NK-92 (cell line): ENCODE results near the gene TEPSIN.

Experiments used
- DNase-seq: peaks from one replicate; lab custom pipeline; 2025; ENCODE audit not compliant: unreplicated experiment; lab: John Stamatoyannopoulos, UW

TEPSIN gene

DNA sequence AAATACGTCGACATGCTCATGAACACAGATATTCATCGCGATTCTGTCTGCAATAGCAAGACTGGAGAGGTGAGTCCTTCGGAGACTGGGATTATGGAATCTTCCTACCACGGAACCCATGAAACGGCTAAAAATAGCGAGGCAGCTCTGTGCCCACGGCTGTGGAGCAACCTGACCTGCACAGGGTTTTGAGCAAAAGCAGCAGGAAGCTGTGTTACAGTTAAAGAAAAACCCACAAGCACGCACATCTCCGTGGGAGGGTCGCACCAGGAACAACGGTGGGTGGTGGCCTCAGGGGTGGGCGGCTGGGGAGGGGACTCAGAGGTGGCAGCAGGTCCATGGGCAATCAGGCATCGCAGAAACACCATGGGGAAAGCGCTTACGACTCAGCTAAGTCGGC is 31.4 kb upstream of the TEPSIN start:
- DNase-seq: no peak

DNA sequence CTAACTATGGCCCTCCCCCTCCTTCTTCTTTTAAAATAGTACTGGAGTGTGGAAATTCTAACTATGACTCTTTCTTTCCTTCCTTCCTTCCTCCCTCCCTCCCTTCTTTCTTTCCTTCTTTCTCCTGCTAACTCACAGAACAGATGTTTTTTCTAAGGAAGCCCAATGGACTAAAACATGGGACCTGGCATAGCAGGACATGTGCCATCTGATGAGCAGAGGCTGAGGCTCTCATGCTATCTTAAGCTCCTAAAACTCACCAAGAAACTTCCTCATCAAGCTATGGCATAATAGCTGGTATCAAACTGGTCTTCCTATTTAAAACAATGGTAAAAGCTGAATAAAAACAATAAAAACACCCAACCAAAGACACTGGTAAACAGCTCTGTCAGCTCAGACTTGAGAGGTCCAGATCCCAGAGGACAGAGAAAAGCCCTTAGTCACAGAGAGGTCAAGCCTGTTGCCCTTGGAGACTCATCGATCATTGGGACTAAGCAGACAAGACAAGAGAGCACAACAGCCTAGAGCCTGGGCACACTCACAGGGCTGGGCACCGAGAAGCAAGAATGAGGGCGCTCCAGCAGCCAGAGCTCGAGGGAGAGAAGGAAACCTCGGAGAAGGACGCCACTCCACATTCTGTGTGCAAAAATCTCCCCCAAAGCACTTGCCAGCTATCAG is 28.7 kb upstream of the TEPSIN start:
- DNase-seq: no peak

DNA sequence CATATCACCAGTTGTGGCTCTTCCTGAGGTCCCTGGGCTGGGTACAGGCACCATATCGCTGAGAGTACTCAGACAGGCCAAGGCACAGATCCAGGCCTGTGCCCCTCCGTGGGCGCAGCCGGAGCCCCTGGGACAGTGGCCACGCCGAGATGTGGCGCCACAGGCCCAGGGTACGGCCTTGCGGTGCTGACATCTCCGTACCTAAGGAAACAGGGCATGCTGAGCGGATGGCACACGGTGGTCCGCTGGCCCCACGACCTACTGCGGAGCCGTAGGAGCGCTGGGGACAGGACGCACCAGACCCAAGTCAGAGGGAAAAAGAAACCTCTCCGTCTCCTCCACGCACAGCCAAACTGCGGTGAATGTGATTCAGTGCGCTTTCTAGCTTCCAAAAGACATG is 26.7 kb upstream of the TEPSIN start:
- DNase-seq: no peak

DNA sequence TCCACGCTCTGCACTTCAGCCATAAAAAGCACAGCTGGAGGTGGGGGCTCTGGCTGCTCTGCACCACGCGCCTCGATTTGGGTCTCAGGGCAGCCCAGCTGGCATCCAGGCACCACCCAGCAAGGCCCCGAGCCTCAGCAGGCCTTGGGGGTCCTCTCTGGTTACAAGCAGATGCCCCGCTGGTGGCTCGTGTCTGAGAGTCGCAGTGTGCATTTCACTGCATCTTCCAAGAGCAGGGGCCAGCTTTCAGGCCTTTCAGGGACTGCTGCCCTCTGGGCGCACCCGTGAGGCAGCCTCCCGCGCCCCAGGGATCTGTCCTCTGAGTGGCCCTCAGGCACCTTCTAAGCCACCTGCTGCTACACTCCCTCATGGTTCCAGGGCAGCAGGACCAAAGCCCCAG is 25.8 kb upstream of the TEPSIN start:
- DNase-seq: no peak

DNA sequence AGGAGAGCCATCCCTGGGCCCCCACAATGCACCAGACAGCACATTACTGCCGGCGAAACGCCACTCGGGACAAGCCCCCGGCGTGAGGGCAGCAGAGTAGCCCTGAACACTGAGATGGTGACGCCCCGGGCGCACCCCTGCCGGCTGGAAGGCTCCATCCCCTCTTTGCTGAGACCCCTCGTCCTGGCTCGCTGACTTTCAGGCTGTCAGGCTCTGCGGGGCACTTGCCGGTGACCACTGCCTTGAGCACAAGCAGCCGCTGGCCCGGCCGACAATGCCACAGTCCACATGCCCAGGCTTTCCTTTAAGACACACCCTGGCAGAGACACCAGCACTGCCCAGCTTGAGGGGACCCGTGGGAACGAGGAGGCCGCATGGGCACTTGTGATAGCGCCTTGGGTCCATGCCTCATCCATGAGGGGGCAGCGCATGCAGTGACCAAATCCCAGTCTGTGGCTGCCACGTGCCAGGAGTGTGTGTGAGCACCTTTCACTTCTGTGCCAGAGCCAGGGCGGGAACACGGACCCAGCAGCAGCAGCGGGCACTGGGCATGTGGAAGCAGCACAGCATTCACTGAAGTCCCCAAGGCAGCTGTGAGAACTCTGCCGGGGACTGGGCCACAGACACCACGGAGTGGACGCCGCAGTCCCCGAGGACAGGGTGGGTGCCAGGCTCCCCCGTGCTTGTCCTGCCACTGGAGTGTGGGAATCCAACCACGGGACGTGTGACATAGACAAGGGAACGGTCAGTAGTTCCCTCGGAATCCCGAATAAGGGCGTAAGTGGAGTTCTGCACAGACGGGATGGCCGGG is 24.7 kb upstream of the TEPSIN start:
- DNase-seq: no peak

DNA sequence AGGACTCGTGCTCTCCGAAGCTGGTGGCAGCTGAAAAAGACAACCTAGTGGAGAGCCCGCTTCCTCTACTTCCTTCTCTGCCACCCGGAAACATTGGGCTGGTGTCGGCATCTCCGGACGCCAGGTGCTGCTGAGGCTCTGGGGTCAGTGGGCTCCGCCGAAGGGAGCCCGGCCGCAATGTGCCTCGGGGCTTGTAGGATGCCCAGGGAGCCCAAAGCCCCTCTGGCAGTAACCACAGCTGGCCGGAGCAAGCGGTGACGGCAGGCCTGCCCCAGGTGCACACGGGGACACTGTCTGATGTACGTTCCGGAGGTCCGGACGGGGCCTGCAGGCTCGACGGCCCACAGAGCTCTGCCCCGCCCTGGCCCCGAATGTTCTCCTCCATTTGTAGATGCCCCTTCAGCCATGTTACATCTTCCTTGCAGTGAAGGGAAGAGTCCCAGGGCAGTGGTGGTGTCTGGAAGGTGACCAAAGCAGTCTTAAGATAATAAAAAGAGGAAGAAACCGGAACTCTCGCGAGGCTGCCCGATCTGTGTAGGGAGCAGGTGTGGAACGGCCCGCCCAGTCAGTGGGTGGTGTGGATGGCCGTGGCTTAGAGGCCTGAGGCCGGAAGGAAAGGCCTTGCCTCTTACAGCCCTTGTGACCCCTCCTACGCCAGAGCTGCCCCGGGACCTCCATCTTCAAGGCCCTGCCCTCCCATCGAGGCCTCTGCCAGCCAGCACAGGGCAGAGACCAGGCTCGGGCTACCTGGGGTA is 22.9 kb upstream of the TEPSIN start:
- DNase-seq: no peak

DNA sequence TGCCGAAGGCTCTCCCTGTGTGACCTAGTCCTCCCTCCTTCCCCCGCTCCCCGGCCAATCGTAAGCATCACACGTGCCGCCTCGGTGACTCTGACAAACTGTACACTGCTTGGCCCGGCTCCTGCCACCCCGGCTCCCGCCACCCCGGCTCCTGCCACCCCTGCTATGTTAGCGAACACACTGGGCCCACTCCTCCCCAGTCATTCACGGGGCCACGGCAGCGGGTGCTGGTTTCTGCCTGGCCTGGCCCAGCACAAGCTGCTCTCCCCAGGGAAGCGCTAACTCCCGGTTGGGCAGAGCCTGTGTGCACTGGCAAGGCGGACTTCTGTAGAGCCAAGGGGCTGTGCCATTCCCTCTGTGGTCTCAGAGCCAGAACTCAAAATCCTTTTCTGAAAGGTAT is 22.2 kb upstream of the TEPSIN start:
- DNase-seq: no peak

DNA sequence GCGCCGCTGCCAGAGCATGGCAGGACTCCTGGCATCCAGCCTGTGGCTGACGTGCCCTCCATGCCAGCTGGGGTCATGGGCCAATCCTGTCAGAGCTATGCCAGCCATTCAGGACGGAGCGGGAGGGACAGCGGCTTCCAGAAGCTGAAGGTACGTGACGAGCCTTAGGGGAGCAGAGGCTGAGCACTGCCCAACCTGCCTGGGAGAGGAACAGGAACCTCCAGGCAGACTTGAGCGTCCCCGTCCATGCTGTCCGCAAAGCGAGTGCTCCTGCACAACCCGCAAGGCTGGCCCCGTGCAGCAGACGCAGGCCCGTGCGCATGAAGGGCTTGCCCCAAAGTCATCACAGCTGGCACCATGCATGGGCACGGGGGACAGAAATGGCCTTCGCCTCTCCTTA is 21.8 kb upstream of the TEPSIN start:
- no peak for DNase-seq

DNA sequence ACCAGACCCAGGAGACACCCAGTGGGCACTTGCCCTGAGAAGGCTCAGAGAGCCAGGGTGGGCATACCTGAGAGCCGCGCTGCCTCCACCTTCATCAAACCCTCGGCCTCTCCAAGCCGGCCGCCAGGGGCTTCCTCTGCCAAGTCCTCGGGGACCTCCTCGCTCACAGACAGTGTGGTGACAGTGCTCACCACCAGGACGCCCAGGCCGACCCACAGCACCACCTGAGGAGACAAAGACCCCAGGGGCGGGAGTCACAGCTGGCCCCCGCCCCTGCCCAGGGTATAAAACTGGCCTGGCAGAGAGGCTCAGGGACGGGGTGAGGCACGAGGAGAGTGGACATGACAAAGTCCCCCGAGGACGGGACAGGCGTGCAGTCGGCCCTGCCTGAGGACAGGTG is 21.3 kb upstream of the TEPSIN start:
- DNase-seq: no peak

DNA sequence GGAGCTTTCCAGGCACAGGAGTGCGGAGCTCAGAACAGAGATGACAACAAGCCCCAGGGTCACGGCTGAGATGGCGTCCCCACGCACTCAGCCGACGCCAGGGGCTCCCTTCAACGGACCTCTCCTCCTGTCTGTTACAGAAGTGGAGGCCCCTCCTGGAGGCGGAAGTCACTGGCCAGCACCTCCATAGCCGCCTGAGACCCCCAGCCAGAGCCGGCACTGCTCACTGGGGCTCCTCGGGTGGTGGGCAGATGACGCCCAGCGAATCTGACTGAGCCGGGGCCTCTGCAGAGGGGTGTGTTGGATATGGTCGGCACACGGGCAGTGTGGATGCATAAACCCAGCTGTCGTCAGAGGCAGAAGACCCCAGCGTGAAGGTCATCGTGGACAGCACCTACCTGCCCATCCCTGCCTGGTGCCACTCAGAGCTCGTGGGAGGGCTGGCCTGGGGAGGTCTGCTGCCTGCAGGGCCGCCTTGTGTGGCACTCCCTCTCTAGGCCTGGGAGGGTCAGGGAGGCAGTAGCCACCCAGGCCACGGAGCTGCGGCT is 20.3 kb upstream of the TEPSIN start:
- no peak for DNase-seq

DNA sequence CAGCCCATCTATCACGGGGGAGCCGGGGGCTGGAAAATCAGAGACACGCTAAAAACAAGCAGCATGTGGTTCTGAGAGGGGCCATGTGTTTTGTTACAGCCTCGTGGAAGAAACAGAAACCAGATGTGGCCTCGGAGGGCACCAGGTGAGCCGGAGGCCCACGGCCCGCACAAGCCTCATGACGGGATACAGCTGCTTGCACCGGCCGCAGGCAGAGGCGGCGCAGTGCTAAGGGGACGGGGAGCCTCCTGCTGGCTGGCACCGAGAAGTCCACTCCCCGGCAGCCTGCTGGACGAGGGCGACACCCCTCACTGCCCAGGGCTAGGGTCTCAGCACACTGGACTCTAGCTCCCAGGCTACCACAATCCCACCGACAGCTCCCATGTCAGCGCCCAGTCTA is 19.4 kb upstream of the TEPSIN start:
- DNase-seq: no peak

DNA sequence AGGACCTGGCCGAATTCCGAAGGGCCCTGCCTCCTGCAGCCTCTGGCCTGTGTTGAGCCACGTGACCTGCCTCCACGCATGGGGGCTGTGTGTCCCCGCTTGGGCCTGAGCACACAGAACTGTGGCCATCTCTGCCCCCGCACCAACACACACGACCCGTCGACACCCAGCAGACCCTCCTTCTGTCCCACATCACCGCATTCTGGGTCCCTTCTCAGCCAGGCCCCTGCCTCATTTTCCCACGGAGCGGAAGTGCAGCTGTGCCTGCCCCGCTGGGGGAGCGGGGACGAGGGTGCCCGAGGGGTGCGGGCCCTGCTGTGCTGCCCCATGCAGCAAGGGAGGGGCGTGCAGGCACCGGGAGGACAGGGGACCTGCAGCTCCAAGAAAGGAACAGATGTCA is 18.7 kb upstream of the TEPSIN start:
- DNase-seq: no peak

DNA sequence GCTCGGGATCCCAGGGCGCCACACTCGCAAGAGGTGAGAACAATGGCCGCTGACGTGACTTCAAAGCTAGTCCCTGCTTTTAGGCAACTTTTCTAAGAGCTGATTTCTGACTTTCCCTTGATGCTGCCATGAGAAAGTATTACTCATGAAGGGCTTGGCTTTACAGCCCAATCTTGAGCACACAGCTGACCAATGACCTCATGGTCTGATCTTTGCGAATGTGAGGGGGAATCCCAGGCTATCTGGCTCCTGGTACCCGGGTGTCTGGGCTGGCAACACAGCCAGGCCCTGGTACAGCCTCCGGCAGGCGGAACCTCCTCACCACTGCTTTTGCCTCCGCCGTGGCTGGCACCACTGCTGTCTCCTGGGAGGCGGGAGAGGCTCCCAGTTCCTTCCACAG is 17.8 kb upstream of the TEPSIN start:
- no peak for DNase-seq

DNA sequence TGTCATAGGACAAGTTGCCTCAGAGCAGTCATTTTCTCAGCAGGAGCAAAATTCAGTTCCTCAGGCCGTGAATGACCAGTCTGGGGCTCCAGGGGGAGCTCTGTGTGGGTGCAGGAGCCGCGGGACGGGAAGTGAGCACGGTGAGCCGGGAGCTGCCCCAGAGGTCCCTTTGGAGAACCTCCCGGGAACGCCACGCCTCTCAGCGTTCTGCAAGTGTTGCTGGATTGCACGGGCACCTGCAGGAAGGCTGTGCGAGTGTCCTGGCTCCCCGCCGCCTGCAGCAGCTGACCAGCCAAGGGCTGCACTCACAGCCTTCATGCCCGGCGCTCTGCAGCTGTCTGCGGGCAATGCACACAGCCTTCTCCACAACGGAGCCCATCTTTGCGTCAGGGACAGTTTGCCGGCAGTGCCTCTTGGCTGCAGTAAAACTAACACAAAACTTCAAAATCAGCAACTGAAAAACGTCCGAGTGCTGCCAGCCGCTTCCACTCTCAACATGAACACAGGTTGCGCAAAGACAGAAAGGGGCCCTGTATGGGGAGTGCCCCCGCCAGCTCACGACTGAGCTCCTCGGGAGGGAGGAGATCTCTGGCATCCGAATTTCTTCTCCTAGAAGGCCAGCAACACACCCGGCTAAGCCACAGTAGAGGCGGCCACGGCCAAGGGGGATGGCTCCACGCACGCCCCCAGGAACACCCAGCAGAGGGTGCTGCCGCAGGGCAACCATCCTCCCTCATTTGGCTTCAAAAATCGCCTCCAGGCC is 16.3 kb upstream of the TEPSIN start:
- DNase-seq: no peak

DNA sequence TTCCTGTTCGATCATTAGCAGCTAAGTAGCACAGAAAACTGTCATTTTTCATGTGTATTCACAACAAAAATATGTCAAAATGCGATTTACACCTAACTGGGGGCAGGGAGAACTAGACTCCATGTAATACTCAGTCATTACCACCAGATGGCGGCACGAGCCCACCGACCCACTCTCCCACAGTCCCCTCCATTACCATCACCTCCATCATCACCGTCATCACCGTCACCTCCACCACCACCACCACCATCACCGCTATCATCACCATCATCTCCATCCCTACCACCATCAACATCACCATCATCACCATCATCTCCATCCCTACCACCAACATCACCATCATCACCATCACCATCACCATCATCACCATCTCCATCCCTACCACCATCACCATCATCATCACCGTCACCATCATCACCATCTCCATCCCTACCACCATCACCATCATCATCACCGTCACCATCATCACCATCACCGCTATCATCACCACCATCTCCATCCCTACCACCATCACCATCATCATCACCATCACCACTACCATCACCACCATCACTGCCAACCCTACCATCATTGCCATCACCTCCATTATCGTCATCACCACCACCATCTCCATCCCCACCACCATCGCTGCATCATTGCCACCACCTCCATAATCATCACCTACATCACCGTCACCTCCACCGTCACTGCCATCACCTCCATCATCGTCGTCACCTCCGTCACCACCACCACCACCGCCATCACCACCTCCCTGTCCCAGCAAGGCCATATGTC is 14.7 kb upstream of the TEPSIN start:
- DNase-seq: no peak

DNA sequence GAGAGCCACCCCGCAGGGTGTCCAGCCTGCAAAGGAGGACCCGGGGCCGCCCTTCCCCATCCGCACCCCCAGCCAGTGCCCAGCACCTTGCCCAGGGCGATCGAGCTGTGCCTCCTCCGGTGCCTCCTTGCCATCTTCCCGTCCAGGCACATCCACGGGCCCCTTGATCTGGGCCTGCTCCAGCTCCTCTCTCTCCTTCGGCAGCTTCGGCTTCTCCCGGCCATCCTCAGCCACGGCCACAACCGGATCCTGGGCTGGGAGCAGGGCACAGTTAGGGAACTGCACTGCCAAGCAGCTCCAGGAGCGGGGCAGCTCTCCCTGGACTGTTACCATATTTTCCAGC is 14.1 kb upstream of the TEPSIN start:
- no peak for DNase-seq

DNA sequence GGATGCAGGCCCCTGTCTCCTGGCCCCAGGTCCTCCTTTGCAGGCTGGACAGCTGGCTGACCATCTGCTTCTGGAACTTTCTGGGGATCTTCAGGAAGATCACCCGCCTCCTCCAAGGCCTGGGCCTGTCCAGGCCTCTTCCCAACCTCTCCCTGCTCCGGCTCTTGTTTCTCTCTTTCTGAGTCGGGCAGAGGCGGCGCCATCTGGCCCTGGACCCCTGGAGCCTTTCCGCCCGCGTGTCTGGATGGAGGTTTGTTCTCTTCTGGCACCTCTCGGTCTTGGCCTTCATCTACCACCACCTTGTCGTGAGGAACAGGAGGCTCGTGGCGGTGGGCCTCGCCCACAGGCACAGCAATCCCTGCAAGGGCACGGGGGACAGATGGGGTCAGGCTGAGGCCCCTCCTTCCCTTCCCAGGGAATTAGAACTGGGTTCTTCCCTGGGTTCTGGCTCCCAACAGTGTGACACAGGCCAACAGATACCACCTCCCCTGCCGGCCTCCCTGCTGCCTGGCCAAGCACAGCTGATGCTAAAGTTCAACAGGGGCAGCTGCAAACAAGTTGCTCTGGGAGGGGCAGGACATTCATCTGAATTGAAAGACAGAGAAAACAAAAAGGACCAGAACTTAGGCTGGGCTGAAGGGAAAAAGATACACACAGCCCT is 13.6 kb upstream of the TEPSIN start:
- DNase-seq: no peak

DNA sequence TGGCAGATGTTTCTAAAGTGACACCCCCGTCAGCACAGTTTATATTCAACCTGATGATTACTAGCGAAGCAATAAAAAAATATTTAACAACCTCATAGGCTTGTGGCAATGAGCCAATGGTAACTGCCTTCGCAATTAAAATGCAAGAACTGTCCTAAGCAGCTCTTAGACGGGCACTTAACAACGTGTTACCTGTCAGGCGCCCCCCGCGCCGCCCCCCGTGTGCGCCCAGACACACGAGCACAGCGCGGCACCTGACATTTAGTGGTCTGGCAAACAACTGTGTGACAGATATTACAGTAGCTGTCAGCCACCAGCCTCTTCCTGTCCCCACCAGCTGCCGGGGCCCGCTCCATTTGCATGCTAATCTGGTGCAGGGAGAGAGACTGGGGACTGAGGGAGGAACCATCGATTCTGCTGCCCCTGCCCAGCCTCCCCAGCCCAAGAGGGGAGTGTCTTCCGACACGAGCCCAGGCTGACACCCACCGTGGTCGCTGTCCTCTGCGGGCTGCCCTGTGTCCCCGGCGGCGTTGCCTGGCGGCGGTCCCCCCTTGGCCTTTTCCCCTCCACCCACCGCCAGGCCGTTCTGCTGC is 12.9 kb upstream of the TEPSIN start:
- DNase-seq: no peak

DNA sequence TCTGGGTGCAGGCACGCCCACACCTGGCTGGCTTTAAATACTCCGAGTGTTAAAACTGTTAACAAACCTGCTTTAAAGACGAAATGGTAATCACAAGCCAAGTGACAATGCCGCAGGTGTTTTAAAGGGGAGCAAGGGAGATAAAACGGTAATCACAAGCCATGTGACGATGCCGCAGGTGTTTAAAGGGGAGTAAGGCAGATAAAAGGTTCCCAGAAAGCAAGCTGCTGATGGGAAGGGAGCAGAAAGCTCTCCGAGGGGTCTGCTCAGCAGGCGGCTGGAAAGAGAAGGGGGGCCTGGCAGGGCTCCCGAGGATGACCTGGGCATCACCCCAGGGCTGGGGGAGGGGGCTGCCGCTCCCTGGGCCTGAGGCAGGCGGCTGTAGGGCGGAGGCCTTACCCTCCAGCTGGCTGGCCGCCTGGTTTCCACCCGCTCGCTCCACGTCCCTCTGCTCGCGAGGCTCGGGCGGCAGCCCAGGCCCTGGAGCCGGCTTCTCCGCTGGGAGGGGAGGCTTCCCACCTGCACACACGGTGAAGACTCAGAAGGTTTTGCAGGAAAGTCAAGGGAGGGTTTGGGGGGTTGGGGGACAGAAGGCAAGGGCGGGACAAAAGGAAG is 12.3 kb upstream of the TEPSIN start:
- no peak for DNase-seq
